ENCODE results near the gene COL4A1. TPM values are rescaled to one million over a fixed set of nuclear protein-coding genes. Genes with fewer than 3 reads are reported as not detected.

Gene COL4A1
- polyA plus RNA-seq, 1 of the 3 experiments (the other 2 are of a cell fraction) = 30.3 TPM

DNA sequence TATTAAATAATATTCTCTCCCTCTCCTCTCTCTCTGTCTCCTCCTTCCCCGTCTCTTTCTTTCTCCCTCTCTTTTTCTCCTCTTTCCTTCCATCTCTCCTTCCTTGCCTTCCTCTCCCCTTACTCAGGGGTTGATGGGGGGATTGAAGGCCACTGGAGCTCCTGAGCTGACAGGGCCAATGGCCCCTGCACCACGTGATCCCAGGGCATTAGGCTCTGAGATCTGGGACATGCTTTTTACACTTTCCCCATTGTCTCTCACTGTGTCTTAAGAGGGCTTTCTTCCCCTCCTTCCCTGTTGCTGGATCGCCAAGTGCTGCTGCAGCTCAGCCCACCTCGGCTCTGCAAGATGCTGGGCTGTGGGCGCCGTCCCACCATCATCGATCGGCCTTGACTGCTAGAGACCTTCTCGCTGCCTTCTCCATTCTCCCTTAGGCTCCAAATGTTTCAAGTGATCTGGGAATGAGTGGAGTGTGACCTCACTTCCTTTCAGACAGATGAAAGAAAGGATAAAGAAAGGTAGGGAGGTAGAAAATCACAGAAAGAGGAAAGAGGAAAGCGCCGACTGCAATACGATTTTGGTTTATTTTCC, 42.2 kb downstream of the COL4A1 start (continued):
- no peak for TF ChIP-seq RAD21 (IDR thresholded peaks at IDR 0.05; ENCODE audit: low read length)
- no peak for TF ChIP-seq YY1 (IDR thresholded peaks at IDR 0.05; ENCODE audit: low read depth)

DNA sequence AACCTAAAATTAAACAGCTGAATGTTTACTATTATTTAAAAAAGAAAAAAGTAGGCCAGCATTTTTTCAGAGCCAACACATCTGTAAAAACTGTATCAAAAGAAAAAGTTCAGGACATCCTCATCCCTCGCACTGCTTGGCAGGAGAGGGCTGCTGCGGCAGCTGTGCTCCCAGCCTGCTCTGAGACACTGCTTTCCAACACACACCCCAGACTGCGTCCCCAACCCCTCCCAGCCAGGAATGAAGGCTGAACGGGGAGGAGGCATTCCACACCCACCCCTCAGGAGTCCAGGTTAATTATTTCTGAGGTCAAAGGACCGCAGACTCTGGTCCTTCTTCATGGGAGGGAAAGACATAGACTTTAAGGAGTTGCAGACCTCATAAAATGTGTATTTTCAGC, 43.1 kb downstream of the COL4A1 start:
- Histone ChIP-seq H3F3A (replicated peaks; ENCODE audit: insufficient read depth) (peaks cover 16% of the 10 kb centered on the region), H3K79me2 (ENCODE audit: insufficient read depth) (peaks cover 96% of the 10 kb centered on the region), H3K4me3 (ENCODE audit: low read depth in 2 of 2, low read length in 1 of 2) (no peak overlapping the region), H4K20me1 (ENCODE audit: insufficient read depth) (peaks cover 19% of the 10 kb centered on the region; the same call in 1 of the 2 replicates), H3K4me2 (no peak overlapping the region), H3K9me3 (no peaks in the 10 kb centered on the region), H3K4me1 (ENCODE audit: control insufficient read depth in 1 of 2, insufficient read depth in 2 of 2, low read depth in 1 of 2, low read length in 1 of 2) (peaks cover 6 to 60% of the 10 kb centered on the region in 2 experiments; a peak in 3 of 4 replicates), H3K9me2 (no peaks in the 10 kb centered on the region), H3K36me3 (replicated peaks in 1 of 2; ENCODE audit: control insufficient read depth in 1 of 2, insufficient read depth in 2 of 2, low read length in 1 of 2) (peaks cover 0 to 6% of the 10 kb centered on the region in 2 experiments), H2AFZ (ENCODE audit: low read depth) (no peak overlapping the region), H3K27ac (ENCODE audit: low read depth in 2 of 2, low read length in 1 of 2) (no peak overlapping the region), H3K27me3 (ENCODE audit: insufficient read depth) (no peaks in the 10 kb centered on the region), H3K9ac (no peak overlapping the region)
- 83% methylated on average over 5 of the region's 5 CpGs for WGBS (ENCODE audit: low lambda C conversion rate)
- no peak for TF ChIP-seq GATA2 (CRISPR knock-in tag; IDR thresholded peaks at IDR 0.05)
- TF ChIP-seq RXRA (IDR thresholded peaks at IDR 0.05; ENCODE audit: borderline replicate concordance, low read depth) = no peak
- TF ChIP-seq ELF1 (IDR thresholded peaks at IDR 0.05) = no peak
- no peak for TF ChIP-seq CHD2 (IDR thresholded peaks at IDR 0.05; ENCODE audit: low read length, partially characterized antibody)
- no peak for TF ChIP-seq TAF1 (IDR thresholded peaks at IDR 0.05; ENCODE audit: borderline replicate concordance, low read depth, low read length)
- TF ChIP-seq, protein P1, sequence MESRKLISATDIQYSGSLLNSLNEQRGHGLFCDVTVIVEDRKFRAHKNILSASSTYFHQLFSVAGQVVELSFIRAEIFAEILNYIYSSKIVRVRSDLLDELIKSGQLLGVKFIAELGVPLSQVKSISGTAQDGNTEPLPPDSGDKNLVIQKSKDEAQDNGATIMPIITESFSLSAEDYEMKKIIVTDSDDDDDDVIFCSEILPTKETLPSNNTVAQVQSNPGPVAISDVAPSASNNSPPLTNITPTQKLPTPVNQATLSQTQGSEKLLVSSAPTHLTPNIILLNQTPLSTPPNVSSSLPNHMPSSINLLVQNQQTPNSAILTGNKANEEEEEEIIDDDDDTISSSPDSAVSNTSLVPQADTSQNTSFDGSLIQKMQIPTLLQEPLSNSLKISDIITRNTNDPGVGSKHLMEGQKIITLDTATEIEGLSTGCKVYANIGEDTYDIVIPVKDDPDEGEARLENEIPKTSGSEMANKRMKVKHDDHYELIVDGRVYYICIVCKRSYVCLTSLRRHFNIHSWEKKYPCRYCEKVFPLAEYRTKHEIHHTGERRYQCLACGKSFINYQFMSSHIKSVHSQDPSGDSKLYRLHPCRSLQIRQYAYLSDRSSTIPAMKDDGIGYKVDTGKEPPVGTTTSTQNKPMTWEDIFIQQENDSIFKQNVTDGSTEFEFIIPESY (IDR thresholded peaks at IDR 0.05; ENCODE audit: borderline replicate concordance, low read depth) = no peak
- no peak for TF ChIP-seq EZH2phosphoT487 (IDR thresholded peaks at IDR 0.05; ENCODE audit: borderline replicate concordance, low read depth)
- TF ChIP-seq, protein P2, sequence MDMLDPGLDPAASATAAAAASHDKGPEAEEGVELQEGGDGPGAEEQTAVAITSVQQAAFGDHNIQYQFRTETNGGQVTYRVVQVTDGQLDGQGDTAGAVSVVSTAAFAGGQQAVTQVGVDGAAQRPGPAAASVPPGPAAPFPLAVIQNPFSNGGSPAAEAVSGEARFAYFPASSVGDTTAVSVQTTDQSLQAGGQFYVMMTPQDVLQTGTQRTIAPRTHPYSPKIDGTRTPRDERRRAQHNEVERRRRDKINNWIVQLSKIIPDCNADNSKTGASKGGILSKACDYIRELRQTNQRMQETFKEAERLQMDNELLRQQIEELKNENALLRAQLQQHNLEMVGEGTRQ (IDR thresholded peaks at IDR 0.05; ENCODE audit: borderline replicate concordance, low read depth, low read length) = no peak
- TF ChIP-seq TCF12 (IDR thresholded peaks at IDR 0.05) = no peak
- no peak for TF ChIP-seq SIN3A (IDR thresholded peaks at IDR 0.05; ENCODE audit: borderline replicate concordance, low read depth, low read length)
- DNase-seq = no peak
- POLR2A ChIA-PET = no interaction called here
- CTCF ChIA-PET = no interaction called here

DNA sequence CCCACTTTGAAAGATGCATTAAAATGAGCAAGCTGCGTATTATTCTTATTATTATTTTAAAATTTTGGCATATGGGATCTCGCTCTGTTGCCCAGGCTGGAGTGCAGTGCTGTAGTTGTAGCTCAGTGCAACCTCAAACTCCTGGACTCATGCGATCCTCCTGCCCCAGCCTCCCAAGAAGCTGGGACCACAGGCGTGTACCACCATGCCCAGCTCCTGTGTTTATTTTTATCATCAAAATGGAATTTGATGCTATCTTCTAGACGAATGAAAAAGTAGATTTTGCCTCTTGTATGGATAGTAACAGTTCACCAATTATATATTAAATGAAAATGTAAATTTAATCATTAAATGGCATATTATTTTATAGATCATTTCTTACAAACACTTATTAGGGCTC, 43.6 kb downstream of the COL4A1 start:
- Histone ChIP-seq H4K20me1 (ENCODE audit: insufficient read depth) (peaks cover 19% of the 10 kb centered on the region; the same call in 1 of the 2 replicates), H3K9me3 (no peaks in the 10 kb centered on the region), H3K27ac (ENCODE audit: low read depth in 2 of 2, low read length in 1 of 2) (no peak overlapping the region), H3K4me1 (ENCODE audit: control insufficient read depth in 1 of 2, insufficient read depth in 2 of 2, low read depth in 1 of 2, low read length in 1 of 2) (peaks cover 8 to 61% of the 10 kb centered on the region in 2 experiments; a peak in 3 of 4 replicates), H2AFZ (ENCODE audit: low read depth) (no peak overlapping the region), H3K4me2 (no peak overlapping the region), H3F3A (replicated peaks; ENCODE audit: insufficient read depth) (peaks cover 20% of the 10 kb centered on the region), H3K9ac (no peak overlapping the region), H3K9me2 (no peaks in the 10 kb centered on the region), H3K27me3 (ENCODE audit: insufficient read depth) (no peaks in the 10 kb centered on the region), H3K79me2 (ENCODE audit: insufficient read depth) (peaks cover 96% of the 10 kb centered on the region), H3K4me3 (ENCODE audit: low read depth in 2 of 2, low read length in 1 of 2) (no peak overlapping the region), H3K36me3 (replicated peaks in 1 of 2; ENCODE audit: control insufficient read depth in 1 of 2, insufficient read depth in 2 of 2, low read length in 1 of 2) (peaks cover 0 to under 1% of the 10 kb centered on the region in 2 experiments)
- WGBS (ENCODE audit: low lambda C conversion rate) = 91% methylated on average over 5 of the region's 5 CpGs
- no peak for TF ChIP-seq RAD21 (IDR thresholded peaks at IDR 0.05; ENCODE audit: low read length)
- no peak for TF ChIP-seq ELF1 (IDR thresholded peaks at IDR 0.05)
- no peak for TF ChIP-seq FOXJ3 (CRISPR knock-in tag; IDR thresholded peaks at IDR 0.05)
- no peak for TF ChIP-seq GABPA (IDR thresholded peaks at IDR 0.05; ENCODE audit: low read depth)
- no peak for TF ChIP-seq YY1 (IDR thresholded peaks at IDR 0.05; ENCODE audit: low read depth)
- ChIA-PET POLR2A (no interaction called here), CTCF (interaction anchor here (3.0 kb wide), 1 partner anchor 16 kb away, joined by 13 read pairs; no protein-coding TSS in a partner anchor)
- DNase-seq = no peak
